H1 (cell line): Measurements from ENCODE around the gene CDH2. TPM values are rescaled to one million over a fixed set of nuclear protein-coding genes. Genes with fewer than 3 reads are reported as not detected.

Experiments
- CTCF ChIA-PET: fragments of 300-600 bp; sonication (Branson Sonifier 250); formaldehyde crosslinking; loops from one replicate; lab custom pipeline; 2021; ENCODE audit not compliant: partially characterized antibody; lab: Charles Lee
- POLR2A ChIA-PET: fragments of 300-600 bp; sonication (Branson Sonifier 250); formaldehyde crosslinking; loops from one replicate; lab custom pipeline; 2021; ENCODE audit warnings: inconsistent platforms; ENCODE audit not compliant: partially characterized antibody; lab: Charles Lee
- DNase-seq, 2 experiments: peaks; one replicate each; pipeline versions ENCODE4 v3.0.0 to v3.0.0-alpha.2; 2010 to 2022; ENCODE audit warnings: low spot score in 2 of 2, low read depth in 1 of 2, mixed read lengths in 1 of 2
- FAIRE-seq: peaks from 2 replicates; lab custom pipeline; 2011; peaks lifted over from hg19 to GRCh38; lab: Jason Lieb, UNC
- H2AFZ ChIP-seq: 2 replicates; pipeline ENCODE4 v1.8.1; 2012; ENCODE audit warnings: low read length, inconsistent platforms
- H2AK5ac ChIP-seq: 2 replicates; pipeline ENCODE4 v1.6.1; 2013; ENCODE audit warnings: low read depth, low read length
- H2BK120ac ChIP-seq: replicated peaks from 2 replicates; pipeline ENCODE3; 2013; ENCODE audit warnings: low read depth, low read length, inconsistent platforms
- H2BK12ac ChIP-seq: 2 replicates; pipeline ENCODE4 v1.6.1; 2013; ENCODE audit warnings: low read depth, low read length
- H2BK15ac ChIP-seq: 2 replicates; pipeline ENCODE4 v1.6.1; 2013; ENCODE audit warnings: low read length
- H2BK20ac ChIP-seq: 2 replicates; pipeline ENCODE4 v1.6.1; 2013; ENCODE audit warnings: low read length
- H2BK5ac ChIP-seq: 2 replicates; pipeline ENCODE4 v1.6.1; 2013; ENCODE audit warnings: low read depth, low read length
- H3K14ac ChIP-seq: 2 replicates; pipeline ENCODE4 v1.6.1; 2013; ENCODE audit warnings: inconsistent platforms; ENCODE audit not compliant: insufficient read length
- H3K18ac ChIP-seq: 2 replicates; pipeline ENCODE4 v1.6.1; 2013; ENCODE audit warnings: low read length; ENCODE audit errors: extremely low read depth
- H3K23ac ChIP-seq: 2 replicates; pipeline ENCODE4 v1.6.1; 2013; ENCODE audit warnings: inconsistent platforms; ENCODE audit not compliant: insufficient read length
- H3K23me2 ChIP-seq: 2 replicates; pipeline ENCODE4 v1.6.1; 2013; ENCODE audit warnings: low read depth, low read length
- H3K27ac ChIP-seq: 2 replicates; pipeline ENCODE4 v1.6.1; 2011; ENCODE audit warnings: low read depth, low read length, inconsistent platforms
- H3K27me3 ChIP-seq, 4 experiments: replicated peaks in 1 of 4; 1 replicate in 1 of 4; 2 replicates in 3 of 4; pipeline versions ENCODE4 v1.6.1 to v1.8.1; 2011 to 2013; ENCODE audit warnings: low read length in 3 of 4, mild to moderate bottlenecking in 3 of 4, inconsistent platforms in 2 of 4, mixed read lengths in 2 of 4, moderate library complexity in 1 of 4; ENCODE audit not compliant: control insufficient read depth in 3 of 4, insufficient read depth in 3 of 4; ENCODE audit errors: extremely low read depth in 1 of 4
- H3K36me3 ChIP-seq, 4 experiments: 2 replicates each; pipeline versions ENCODE4 v1.6.1 to v1.8.1; 2011 to 2013; ENCODE audit warnings: mild to moderate bottlenecking in 4 of 4, low read length in 3 of 4, moderate library complexity in 2 of 4, control low read depth in 1 of 4, inconsistent platforms in 1 of 4; ENCODE audit not compliant: insufficient read depth in 4 of 4, control insufficient read depth in 2 of 4
- H3K4ac ChIP-seq: replicated peaks from 2 replicates; pipeline ENCODE3; 2013; ENCODE audit warnings: low read length, low read depth, mixed read lengths, inconsistent platforms; ENCODE audit not compliant: insufficient read length
- H3K4me1 ChIP-seq, 4 experiments: replicated peaks in 1 of 4; 1 replicate in 1 of 4; 2 replicates in 3 of 4; pipeline versions ENCODE4 v1.6.1 to v1.8.1; 2011 to 2013; ENCODE audit warnings: low read length in 3 of 4, inconsistent platforms in 2 of 4, mixed read lengths in 1 of 4; ENCODE audit not compliant: insufficient read depth in 4 of 4, control insufficient read depth in 3 of 4
- H3K4me2 ChIP-seq, 2 experiments: 2 replicates each; pipeline versions ENCODE4 v1.6.1 to v1.8.1; 2011 to 2013; ENCODE audit warnings: low read depth in 2 of 2, low read length in 2 of 2, control low read depth in 1 of 2, inconsistent platforms in 1 of 2, mild to moderate bottlenecking in 1 of 2; ENCODE audit not compliant: insufficient read depth in 1 of 2
- H3K4me3 ChIP-seq, 4 experiments: fragments of 200-600, 300-600 bp in 1 of 4; sonication (generic), shearing (Covaris generic), sonication (Bioruptor Twin) in 1 of 4; 2 replicates each; pipeline versions ENCODE4 v1.5.1 to v1.8.1; 2011 to 2016; ENCODE audit warnings: low read length in 4 of 4, low read depth in 3 of 4, control low read depth in 2 of 4, inconsistent platforms in 2 of 4, mild to moderate bottlenecking in 2 of 4, mixed read lengths in 1 of 4, moderate library complexity in 1 of 4; ENCODE audit not compliant: insufficient read depth in 2 of 4; ENCODE audit errors: extremely low read depth in 1 of 4
- H3K56ac ChIP-seq: replicated peaks from 2 replicates; pipeline ENCODE3; 2013; ENCODE audit warnings: low read depth, mild to moderate bottlenecking, mixed read lengths, low read length, inconsistent platforms; ENCODE audit not compliant: insufficient read length
- H3K79me1 ChIP-seq: 2 replicates; pipeline ENCODE4 v1.6.1; 2013; ENCODE audit warnings: low read depth, low read length, control low read depth
- H3K79me2 ChIP-seq, 2 experiments: 2 replicates each; pipeline versions ENCODE4 v1.6.1 to v1.8.1; 2012 to 2013; ENCODE audit warnings: low read length in 2 of 2, mild to moderate bottlenecking in 2 of 2, inconsistent platforms in 1 of 2; ENCODE audit not compliant: insufficient read depth in 2 of 2, control insufficient read depth in 1 of 2
- H3K9ac ChIP-seq, 4 experiments: replicated peaks in 1 of 4; 1 replicate in 1 of 4; 2 replicates in 3 of 4; pipeline versions ENCODE4 v1.6.1 to v1.8.1; 2011 to 2013; ENCODE audit warnings: low read depth in 3 of 4, low read length in 3 of 4, control low read depth in 2 of 4, mild to moderate bottlenecking in 2 of 4, moderate library complexity in 2 of 4, inconsistent platforms in 1 of 4; ENCODE audit errors: extremely low read depth in 1 of 4
- H3K9me3 ChIP-seq, 2 experiments: 2 replicates each; pipeline versions ENCODE4 v1.6.1 to v1.8.1; 2012 to 2013; ENCODE audit warnings: mild to moderate bottlenecking in 2 of 2, moderate library complexity in 2 of 2, control low read depth in 1 of 2, inconsistent platforms in 1 of 2, low read depth in 1 of 2, low read length in 1 of 2, mixed read lengths in 1 of 2; ENCODE audit not compliant: insufficient read depth in 2 of 2
- H4K20me1 ChIP-seq, 2 experiments: replicated peaks in 1 of 2; 2 replicates each; pipeline versions ENCODE3 to v1.8.1; 2011 to 2013; ENCODE audit warnings: inconsistent platforms in 2 of 2, low read length in 2 of 2, mild to moderate bottlenecking in 1 of 2; ENCODE audit not compliant: insufficient read depth in 2 of 2, control insufficient read depth in 1 of 2
- H4K5ac ChIP-seq: 2 replicates; pipeline ENCODE4 v1.6.1; 2013; ENCODE audit warnings: low read length, low read depth, mixed read lengths, inconsistent platforms; ENCODE audit not compliant: insufficient read length
- H4K8ac ChIP-seq: 2 replicates; pipeline ENCODE4 v1.8.0; 2013; ENCODE audit warnings: mild to moderate bottlenecking, moderate library complexity, low read length, inconsistent platforms; ENCODE audit not compliant: insufficient read depth; ENCODE audit errors: extremely low read depth
- H4K91ac ChIP-seq: replicated peaks from 2 replicates; pipeline ENCODE3; 2013; ENCODE audit warnings: low read length, mixed read lengths, inconsistent platforms; ENCODE audit not compliant: insufficient read length
- ASH2L ChIP-seq: fragments of 200-600, 300-600 bp; sonication (generic); IDR thresholded peaks from one replicate; pipeline ENCODE4 v1.7.1; 2017; ENCODE audit warnings: low read length
- BCL11A ChIP-seq, 2 experiments: IDR thresholded peaks; one replicate each; pipeline ENCODE4 v1.6.1; 2011; ENCODE audit warnings: low read depth in 2 of 2, low read length in 2 of 2, mild to moderate bottlenecking in 2 of 2
- CHD1 ChIP-seq: IDR thresholded peaks from 2 replicates; pipeline ENCODE4 v1.6.1; 2012; ENCODE audit warnings: low read depth, low read length, improper control_type of control experiment
- CREB1 ChIP-seq: IDR thresholded peaks from 2 replicates; pipeline ENCODE4 v1.6.1; 2012; ENCODE audit warnings: inconsistent platforms
- GABPA ChIP-seq: IDR thresholded peaks from 2 replicates; pipeline ENCODE4 v1.6.1; 2011; ENCODE audit warnings: mild to moderate bottlenecking, low read length, moderate library complexity, borderline replicate concordance; ENCODE audit not compliant: insufficient read depth
- POLR2AphosphoS5 ChIP-seq: IDR thresholded peaks from 2 replicates; pipeline ENCODE4 v1.6.1; 2011; ENCODE audit warnings: low read depth, low read length
- POU5F1 ChIP-seq: IDR thresholded peaks from 2 replicates; pipeline ENCODE4 v1.6.1; 2011; ENCODE audit warnings: low read depth, mild to moderate bottlenecking, low read length, moderate library complexity
- RAD21 ChIP-seq, 2 experiments: IDR thresholded peaks in 1 of 2; conservative IDR thresholded peaks in 1 of 2; 2 replicates each; pipeline ENCODE4 v1.6.1; 2011; ENCODE audit warnings: low read depth in 2 of 2, low read length in 2 of 2, improper control_type of control experiment in 1 of 2, inconsistent platforms in 1 of 2, mild to moderate bottlenecking in 1 of 2, moderate library complexity in 1 of 2
- RBBP5 ChIP-seq: IDR thresholded peaks from 2 replicates; pipeline ENCODE4 v1.7.1; 2012; ENCODE audit warnings: low read depth, mild to moderate bottlenecking, inconsistent platforms, low read length, moderate library complexity, borderline replicate concordance
- RNF2 ChIP-seq: fragments of 200-900, 300-1000 bp; sonication (generic); IDR thresholded peaks from 2 replicates; pipeline ENCODE4 v1.7.1; 2016; ENCODE audit warnings: borderline replicate concordance, low read depth, mild to moderate bottlenecking, antibody characterized with exemption, low read length; ENCODE audit not compliant: poor library complexity, severe bottlenecking; ENCODE audit errors: missing control alignments
- SAP30 ChIP-seq: fragments of 300-600 bp; sonication (generic); IDR thresholded peaks from 2 replicates; pipeline ENCODE4 v1.7.1; 2012; ENCODE audit warnings: low read length, moderate library complexity, mild to moderate bottlenecking, inconsistent platforms; ENCODE audit not compliant: insufficient read depth, insufficient replicate concordance
- SIRT6 ChIP-seq: IDR thresholded peaks from one replicate; pipeline ENCODE4 v1.7.1; 2012; ENCODE audit warnings: low read length, inconsistent platforms
- SRF ChIP-seq: IDR thresholded peaks from 2 replicates; pipeline ENCODE4 v1.6.1; 2011; ENCODE audit warnings: mild to moderate bottlenecking, low read depth, low read length, moderate library complexity
- SUZ12 ChIP-seq: fragments of 200-600 bp; sonication (generic); IDR thresholded peaks from 2 replicates; pipeline ENCODE4 v1.6.1; 2012; ENCODE audit warnings: mild to moderate bottlenecking, inconsistent platforms, low read length, moderate library complexity, mixed read lengths
- TAF1 ChIP-seq: IDR thresholded peaks from 2 replicates; pipeline ENCODE4 v1.6.1; 2011; ENCODE audit warnings: mild to moderate bottlenecking, low read depth, low read length
- YY1 ChIP-seq: IDR thresholded peaks from 2 replicates; pipeline ENCODE4 v1.6.1; 2011; ENCODE audit warnings: low read depth, mild to moderate bottlenecking, low read length
- ZNF274 ChIP-seq: IDR thresholded peaks from 2 replicates; pipeline ENCODE4 v1.7.0; 2012; ENCODE audit warnings: low read length, borderline replicate concordance; ENCODE audit errors: extremely low read depth
- polyA plus RNA-seq, 7 experiments: library from polyadenylated mRNA; depleted of rRNA in 3 of 7; stranded (reverse) in 5 of 7; unstranded in 2 of 7; fragments of >200 nt in 5 of 7; fragments of 200-250 nt in 2 of 7; gene quantifications; 1 replicate in 5 of 7; 2 replicates in 1 of 7; 4 replicates in 1 of 7; pipeline versions ENCODE4 v1.2.1 to v1.2.3, GENCODE V29; 2011 to 2013; ENCODE audit warnings: missing spikeins in 2 of 7, mixed read lengths in 2 of 7
- total RNA-seq: library from RNA; stranded (reverse); fragmentation: NEBNext Ultra II Directional; extraction: Animal tissue kit (Norgen Biotek cat#: 25700); gene quantifications from 2 replicates; pipeline ENCODE4 v1.2.1, GENCODE V29; 2021

The CDH2 gene
- total and polyA plus RNA-seq, 2 of the 8 experiments (the other 6 are each of a cell fraction or from before 2014, with no cell fraction given) = 15.0 to 56.5 TPM

- no peaks in the 10 kb centered on the region for H3K4me1 ChIP-seq
- H3K56ac ChIP-seq = no peak overlapping the region
- no peaks in the 10 kb centered on the region for H3K79me1 ChIP-seq
- no peak overlapping the region for H4K8ac ChIP-seq
- no peaks in the 10 kb centered on the region for H3K27me3 ChIP-seq
- no peak overlapping the region for H3K27ac ChIP-seq
- no peak overlapping the region for H4K5ac ChIP-seq
- no peak overlapping the region for H2AFZ ChIP-seq
- H3K14ac ChIP-seq = no peak overlapping the region
- no peak overlapping the region for H2BK12ac ChIP-seq
- no peaks in the 10 kb centered on the region for H3K79me2 ChIP-seq
- no peaks in the 10 kb centered on the region for H3K36me3 ChIP-seq
- H3K23me2 ChIP-seq = no peaks in the 10 kb centered on the region
- no peak for DNase-seq
- no peak overlapping the region for H2AK5ac ChIP-seq
- no peak overlapping the region for H3K23ac ChIP-seq
- no peak overlapping the region for H2BK20ac ChIP-seq
- no peaks in the 10 kb centered on the region for H3K9me3 ChIP-seq
- ChIA-PET CTCF (no interaction called here), POLR2A (no interaction called here)
- no peak overlapping the region for H3K4me2 ChIP-seq
- no peak overlapping the region for H3K18ac ChIP-seq
- H3K4ac ChIP-seq = no peak overlapping the region
- H2BK5ac ChIP-seq = no peak overlapping the region
- no peak overlapping the region for H3K4me3 ChIP-seq
- FAIRE-seq = no peak
- no peak overlapping the region for H2BK15ac ChIP-seq
- no peaks in the 10 kb centered on the region for H4K20me1 ChIP-seq
- no peak overlapping the region for H2BK120ac ChIP-seq
- no peak overlapping the region for H3K9ac ChIP-seq
- no peak overlapping the region for H4K91ac ChIP-seq
- TF ChIP-seq CHD1 = no peak
- TF ChIP-seq TAF1 = no peak
- TF ChIP-seq BCL11A (IDR thresholded peaks at IDR 0.05; ENCODE audit: low read depth in 2 of 2, low read length in 2 of 2) = no peak
- TF ChIP-seq RNF2 = no peak
- no peak for TF ChIP-seq ASH2L
- TF ChIP-seq YY1 = no peak
- TF ChIP-seq GABPA = no peak
- TF ChIP-seq SUZ12 = no peak
- TF ChIP-seq RAD21 (IDR thresholded peaks at IDR 0.05 in 1 of 2, conservative IDR thresholded peaks at IDR 0.05 in 1 of 2; ENCODE audit: low read depth in 2 of 2, low read length in 2 of 2) = no peak
- no peak for TF ChIP-seq CREB1
- TF ChIP-seq ZNF274 = no peak
- no peak for TF ChIP-seq POU5F1
- TF ChIP-seq SIRT6 = no peak
- TF ChIP-seq SAP30 = no peak
- no peak for TF ChIP-seq RBBP5
- TF ChIP-seq SRF = no peak
- TF ChIP-seq POLR2AphosphoS5 = no peak
Measured at GRCh38 chr18:28018351-28018750, 158.6 kb downstream of the CDH2 start.
